A549 (cell line): Measurements from ENCODE around the gene SRMS.

ENCODE experiments used
- CTCF ChIP-seq: fragments of >200 bp; sonication (Bioruptor Twin); formaldehyde crosslinking; IDR thresholded peaks from 3 replicates; pipeline ENCODE4 v1.5.1; 2016
- MAFK ChIP-seq: fragments of 450-650 bp; IDR thresholded peaks from 2 replicates; pipeline ENCODE4 v1.6.1; 2014; ENCODE audit not compliant: partially characterized antibody
- PBX3 ChIP-seq: IDR thresholded peaks from 2 replicates; pipeline ENCODE4 v1.6.1; 2012
- RARB ChIP-seq: fragments of 250-450 bp; sonication (Bioruptor Pico); IDR thresholded peaks from 2 replicates; pipeline ENCODE4 v1.8.0; 2021; ENCODE audit warnings: mild to moderate bottlenecking, moderate library complexity
- SREBF2 ChIP-seq: fragments of 450-650 bp; IDR thresholded peaks from 2 replicates; pipeline ENCODE4 v1.6.1; 2014; ENCODE audit warnings: mild to moderate bottlenecking, moderate library complexity

- TF ChIP-seq CTCF (no peak), SREBF2 (no peak), RARB (CRISPR knock-in tag) (no peak), PBX3 (no peak), MAFK (no peak)
Observed at GRCh38 chr20:63533871-63534393, 13.6 kb downstream of the SRMS start.
